ENCODE data around the gene CRB2. TPM values are rescaled to one million over a fixed set of nuclear protein-coding genes. Genes with fewer than 3 reads are reported as not detected.

CRB2 gene
- total and polyA plus RNA-seq, 2 of the 13 experiments (the other 11 are each of a cell fraction or from before 2014, with no cell fraction given) = 0.01 to 0.29 TPM

GRCh38 chr9:123353041-123353440 is 3.0 kb upstream of the CRB2 start (continued):
- TF ChIP-seq ZNF414 (CRISPR knock-in tag; IDR thresholded peaks at IDR 0.05) = no peak
- TF ChIP-seq, protein P1, sequence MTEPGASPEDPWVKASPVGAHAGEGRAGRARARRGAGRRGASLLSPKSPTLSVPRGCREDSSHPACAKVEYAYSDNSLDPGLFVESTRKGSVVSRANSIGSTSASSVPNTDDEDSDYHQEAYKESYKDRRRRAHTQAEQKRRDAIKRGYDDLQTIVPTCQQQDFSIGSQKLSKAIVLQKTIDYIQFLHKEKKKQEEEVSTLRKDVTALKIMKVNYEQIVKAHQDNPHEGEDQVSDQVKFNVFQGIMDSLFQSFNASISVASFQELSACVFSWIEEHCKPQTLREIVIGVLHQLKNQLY (CRISPR knock-in tag; IDR thresholded peaks at IDR 0.05) = no peak
- no peak for TF ChIP-seq IKZF5 (CRISPR knock-in tag; IDR thresholded peaks at IDR 0.05)
- no peak for TF ChIP-seq ZNF562 (CRISPR knock-in tag; IDR thresholded peaks at IDR 0.05; ENCODE audit: borderline replicate concordance)
- no peak for TF ChIP-seq MYPOP (CRISPR knock-in tag; IDR thresholded peaks at IDR 0.05)
- no peak for TF ChIP-seq ZNF740 (CRISPR knock-in tag; IDR thresholded peaks at IDR 0.05)

DNA sequence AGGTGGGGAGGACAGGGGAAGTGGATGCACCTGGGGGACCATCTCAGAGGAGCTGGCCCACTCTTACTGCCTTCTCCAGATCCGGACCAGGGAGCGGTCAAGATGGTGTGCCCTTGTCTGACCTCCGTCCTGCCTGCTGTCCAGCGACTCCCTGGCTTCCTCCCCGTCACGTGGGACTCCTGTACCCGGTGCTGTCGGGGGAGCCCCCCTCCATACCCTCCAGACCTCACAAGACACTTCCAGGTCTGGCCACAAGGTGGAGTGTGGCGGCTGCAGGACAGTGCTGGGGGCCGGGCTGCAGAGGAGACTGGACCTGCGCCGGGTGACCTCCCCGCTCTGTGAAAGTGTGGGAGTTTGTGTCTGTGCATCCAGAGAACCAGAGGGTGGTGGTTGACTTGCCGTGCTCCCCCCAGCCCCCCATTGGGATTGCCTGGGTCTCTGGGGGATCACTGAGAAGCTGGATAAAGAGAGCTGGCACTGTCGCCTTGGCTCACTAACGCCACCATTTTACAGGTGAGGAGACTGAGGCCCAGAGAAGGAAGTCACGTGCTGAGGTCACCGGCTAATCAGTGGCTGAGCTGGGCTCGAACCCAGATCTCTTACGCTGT is 1.9 kb upstream of the CRB2 start:
- peak; percentile 59 for DNase-seq (ENCODE audit: low spot score)
- H3K36me3 ChIP-seq (replicated peaks in 1 of 2; ENCODE audit: control insufficient read depth in 1 of 2, insufficient read depth in 2 of 2, low read length in 2 of 2) = no peaks in the 10 kb centered on the region
- in situ Hi-C loops (cut with HindIII; ENCODE audit: extremely low pct_ligation_motif_present, low pct_unique_long_range_greater_than_20kb) (loop anchor here (5.0 kb wide), 2 partner anchors 33 to 272 kb away; no protein-coding TSS in a partner anchor), intact Hi-C loops (cut with micrococcal nuclease; ENCODE audit: unreplicated experiment) (loop anchor here (1.0 kb wide), 1 partner anchor 31 kb away; no protein-coding TSS in a partner anchor)
- no peak overlapping the region for H3K9ac ChIP-seq (ENCODE audit: insufficient read depth, low read depth, low read length)
- ChIA-PET CTCF (ENCODE audit: low intra/inter-chr PET ratio, low total read pairs) (interaction anchor here (1.1 to 4.0 kb wide), 2 partner anchors 31 to 272 kb away, joined by 3 to 35 read pairs; no protein-coding TSS in a partner anchor), POLR2A (no interaction called here)
- H4K20me1 ChIP-seq (ENCODE audit: insufficient read depth, low read length) = no peaks in the 10 kb centered on the region
- peaks cover 66% of the 10 kb centered on the region for H3K4me1 ChIP-seq (ENCODE audit: insufficient read depth, low read length)
- no peak overlapping the region for H2AFZ ChIP-seq (ENCODE audit: low read length)
- H3K79me2 ChIP-seq (ENCODE audit: insufficient read depth, low read length) = no peaks in the 10 kb centered on the region
- H3K9me3 ChIP-seq (ENCODE audit: low read length) = no peaks in the 10 kb centered on the region
- FAIRE-seq = peak; percentile 4
- H3K4me2 ChIP-seq (ENCODE audit: low read depth, low read length) = peak overlapping the region; percentile 64
- 34% methylated on average over 5 of the region's 20 CpGs for WGBS (ENCODE audit: low lambda C conversion rate)
- H3K27me3 ChIP-seq (ENCODE audit: control insufficient read depth in 1 of 2, insufficient read depth in 2 of 2, low read length in 2 of 2) = peaks cover 0 to 39% of the 10 kb centered on the region in 2 experiments; a peak in 4 of 5 replicates
- ATAC-seq = peak; percentile 76
- no peak overlapping the region for H3K27ac ChIP-seq (ENCODE audit: extremely low read length, insufficient read depth, low read length)
- BruUV-seq (replicated peaks) = no TSS peak
- peak overlapping the region in 1 of 3 experiments; percentile 54; a peak in 2 of 6 replicates for H3K4me3 ChIP-seq (replicated peaks in 1 of 3; ENCODE audit: insufficient read depth in 1 of 3, low read depth in 2 of 3, low read length in 3 of 3)
- no peak for TF ChIP-seq ISX (CRISPR knock-in tag; conservative IDR thresholded peaks at IDR 0.05)
- TF ChIP-seq SKI (IDR thresholded peaks at IDR 0.05; ENCODE audit: partially characterized antibody) = peak; percentile 32
- TF ChIP-seq, protein P2, sequence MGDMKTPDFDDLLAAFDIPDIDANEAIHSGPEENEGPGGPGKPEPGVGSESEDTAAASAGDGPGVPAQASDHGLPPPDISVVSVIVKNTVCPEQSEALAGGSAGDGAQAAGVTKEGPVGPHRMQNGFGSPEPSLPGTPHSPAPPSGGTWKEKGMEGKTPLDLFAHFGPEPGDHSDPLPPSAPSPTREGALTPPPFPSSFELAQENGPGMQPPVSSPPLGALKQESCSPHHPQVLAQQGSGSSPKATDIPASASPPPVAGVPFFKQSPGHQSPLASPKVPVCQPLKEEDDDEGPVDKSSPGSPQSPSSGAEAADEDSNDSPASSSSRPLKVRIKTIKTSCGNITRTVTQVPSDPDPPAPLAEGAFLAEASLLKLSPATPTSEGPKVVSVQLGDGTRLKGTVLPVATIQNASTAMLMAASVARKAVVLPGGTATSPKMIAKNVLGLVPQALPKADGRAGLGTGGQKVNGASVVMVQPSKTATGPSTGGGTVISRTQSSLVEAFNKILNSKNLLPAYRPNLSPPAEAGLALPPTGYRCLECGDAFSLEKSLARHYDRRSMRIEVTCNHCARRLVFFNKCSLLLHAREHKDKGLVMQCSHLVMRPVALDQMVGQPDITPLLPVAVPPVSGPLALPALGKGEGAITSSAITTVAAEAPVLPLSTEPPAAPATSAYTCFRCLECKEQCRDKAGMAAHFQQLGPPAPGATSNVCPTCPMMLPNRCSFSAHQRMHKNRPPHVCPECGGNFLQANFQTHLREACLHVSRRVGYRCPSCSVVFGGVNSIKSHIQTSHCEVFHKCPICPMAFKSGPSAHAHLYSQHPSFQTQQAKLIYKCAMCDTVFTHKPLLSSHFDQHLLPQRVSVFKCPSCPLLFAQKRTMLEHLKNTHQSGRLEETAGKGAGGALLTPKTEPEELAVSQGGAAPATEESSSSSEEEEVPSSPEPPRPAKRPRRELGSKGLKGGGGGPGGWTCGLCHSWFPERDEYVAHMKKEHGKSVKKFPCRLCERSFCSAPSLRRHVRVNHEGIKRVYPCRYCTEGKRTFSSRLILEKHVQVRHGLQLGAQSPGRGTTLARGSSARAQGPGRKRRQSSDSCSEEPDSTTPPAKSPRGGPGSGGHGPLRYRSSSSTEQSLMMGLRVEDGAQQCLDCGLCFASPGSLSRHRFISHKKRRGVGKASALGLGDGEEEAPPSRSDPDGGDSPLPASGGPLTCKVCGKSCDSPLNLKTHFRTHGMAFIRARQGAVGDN (CRISPR knock-in tag; IDR thresholded peaks at IDR 0.05) = peak; percentile 62
- TF ChIP-seq REPIN1 (CRISPR knock-in tag; IDR thresholded peaks at IDR 0.05; ENCODE audit: borderline replicate concordance, low read depth) = peak; percentile 56; the same call in 1 of the 2 replicates
- peak; percentile 37; the same call in 1 of the 2 replicates for TF ChIP-seq MTA1 (CRISPR knock-in tag; IDR thresholded peaks at IDR 0.05; ENCODE audit: borderline replicate concordance)
- peak; percentile 54; the same call in 1 of the 2 replicates for TF ChIP-seq KDM2A (CRISPR knock-in tag; IDR thresholded peaks at IDR 0.05; ENCODE audit: borderline replicate concordance, low read depth)
- no peak for TF ChIP-seq ZSCAN30 (CRISPR knock-in tag; IDR thresholded peaks at IDR 0.05)
- no peak for TF ChIP-seq ZFP1 (CRISPR knock-in tag; IDR thresholded peaks at IDR 0.05)
